NCI-H345 treated with DMSO at 0.1 percent for 48 hours (cell line): ENCODE measurements around the gene CDC14B.

Experiments used
- DNase-seq: peaks from one replicate; lab custom pipeline; 2025; ENCODE audit not compliant: unreplicated experiment; lab: John Stamatoyannopoulos, UW

Gene CDC14B

DNA sequence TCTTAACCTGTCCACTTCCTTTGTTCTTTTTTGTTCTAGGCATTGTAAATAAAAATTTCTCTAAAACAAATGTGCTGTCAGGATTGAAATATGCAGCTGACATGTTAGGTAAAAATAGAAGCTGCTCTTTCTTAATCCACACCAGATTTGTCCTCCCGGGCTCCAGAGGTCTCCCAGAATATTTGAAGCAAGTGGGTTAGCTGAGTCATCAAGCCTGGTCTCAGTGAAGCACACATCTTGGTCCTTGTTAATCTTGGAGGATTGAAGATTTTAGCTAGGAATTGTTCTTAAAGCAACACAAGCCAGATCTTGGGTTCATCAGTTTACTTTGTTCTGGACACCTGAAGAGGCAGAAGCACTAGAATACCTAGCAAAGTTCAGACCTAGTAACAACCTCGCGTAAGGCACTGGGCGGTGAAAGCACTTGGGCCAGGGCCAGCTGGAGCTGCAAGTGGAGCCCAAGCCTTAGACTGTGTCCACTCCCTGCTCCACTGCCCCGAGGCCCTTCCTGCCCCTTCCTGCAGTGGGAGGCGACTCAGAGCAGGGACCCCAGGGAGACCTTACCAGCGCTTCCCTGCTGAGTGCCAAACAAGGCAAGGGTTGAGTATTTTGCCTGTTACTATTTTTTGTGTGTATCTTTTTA lies 133.1 kb downstream of the CDC14B start:
- no peak for DNase-seq

DNA sequence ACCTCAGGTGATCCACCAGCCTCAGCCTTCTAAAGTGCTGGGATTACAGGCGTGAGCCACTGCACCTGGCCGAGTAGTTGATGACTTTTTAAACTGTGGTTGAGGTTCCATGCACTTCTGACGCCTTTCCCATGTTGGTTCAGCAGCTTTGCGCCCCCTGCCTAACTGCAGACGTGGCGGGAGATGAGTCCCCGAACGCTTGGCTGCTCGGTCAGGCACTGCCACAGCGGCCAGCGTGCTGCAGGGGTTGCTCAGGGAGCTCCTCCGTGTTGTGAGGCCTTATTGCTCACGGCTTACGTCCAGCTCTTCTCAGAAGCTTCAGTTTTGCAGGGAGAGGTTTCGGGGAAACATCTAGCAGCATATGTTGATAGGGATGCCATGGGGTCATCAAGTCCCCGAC lies 134.4 kb downstream of the CDC14B start:
- DNase-seq: no peak

DNA sequence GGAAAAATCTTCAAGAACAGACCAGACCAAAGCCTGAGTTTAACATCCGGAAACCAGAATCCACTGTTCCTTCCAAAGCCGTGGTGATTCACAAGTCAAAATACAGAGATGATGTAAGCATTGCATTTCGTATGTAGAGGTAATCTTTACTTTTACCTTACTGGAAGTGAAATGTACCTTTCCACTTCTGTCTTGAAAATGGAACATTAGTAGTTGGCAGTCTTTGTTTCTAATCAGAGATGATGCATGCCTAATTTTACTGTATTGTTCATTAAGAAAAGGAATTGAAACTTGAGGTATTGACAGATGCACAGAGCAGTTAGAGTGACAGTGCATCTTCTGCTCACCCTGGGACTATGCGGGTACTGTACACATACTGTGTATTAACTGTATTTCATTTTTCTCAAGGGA lies 135.1 kb downstream of the CDC14B start:
- no peak for DNase-seq

DNA sequence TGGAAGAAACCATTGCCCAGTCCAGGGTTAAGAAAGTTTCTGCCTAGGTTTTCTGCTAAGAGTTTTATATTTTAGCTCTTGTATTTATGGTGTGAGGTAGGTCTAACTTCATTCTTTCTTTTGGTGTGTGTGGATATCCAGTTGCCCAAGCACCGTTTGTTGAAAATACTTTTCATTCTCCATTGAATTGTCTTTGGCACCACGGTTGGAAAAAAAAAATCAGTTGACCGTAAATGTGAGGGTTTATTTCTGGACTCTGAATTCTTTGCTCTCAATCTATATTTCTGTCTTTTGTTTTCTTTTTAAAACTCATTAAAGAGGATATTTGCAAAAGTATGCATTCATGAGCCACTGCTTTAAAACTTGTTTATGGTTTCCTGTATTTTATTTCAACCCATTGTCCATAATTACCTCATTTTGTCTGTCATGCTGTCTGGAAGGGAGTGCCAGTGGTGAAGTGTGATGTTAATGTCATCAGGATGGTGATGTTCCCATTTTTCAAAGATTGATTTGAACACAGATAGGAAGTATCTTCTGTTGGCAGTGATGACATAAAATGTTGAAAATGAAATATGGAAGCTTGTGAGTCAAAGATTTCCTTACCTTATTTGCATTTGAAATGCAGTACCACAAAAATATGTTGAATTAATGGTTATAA lies 135.8 kb downstream of the CDC14B start:
- no peak for DNase-seq

DNA sequence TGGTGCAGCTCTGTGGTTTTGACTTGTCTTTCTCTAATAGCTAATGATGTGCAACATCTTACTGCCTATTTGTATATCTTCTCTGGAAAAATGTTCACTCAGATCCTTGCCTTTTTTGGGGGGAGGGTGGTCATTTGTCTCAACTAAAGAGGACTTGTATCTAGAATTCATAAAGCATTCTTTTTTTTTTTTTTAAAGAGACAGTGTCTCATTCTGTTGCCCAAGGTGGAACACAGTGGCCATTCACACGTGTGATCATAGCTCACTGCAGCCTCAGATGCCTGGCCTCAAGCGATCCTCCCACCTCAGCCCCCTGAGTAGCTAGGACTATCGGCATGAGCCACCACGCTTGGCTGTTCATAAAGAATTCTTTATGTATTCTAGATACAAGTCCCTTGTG lies 136.4 kb downstream of the CDC14B start:
- no peak for DNase-seq

DNA sequence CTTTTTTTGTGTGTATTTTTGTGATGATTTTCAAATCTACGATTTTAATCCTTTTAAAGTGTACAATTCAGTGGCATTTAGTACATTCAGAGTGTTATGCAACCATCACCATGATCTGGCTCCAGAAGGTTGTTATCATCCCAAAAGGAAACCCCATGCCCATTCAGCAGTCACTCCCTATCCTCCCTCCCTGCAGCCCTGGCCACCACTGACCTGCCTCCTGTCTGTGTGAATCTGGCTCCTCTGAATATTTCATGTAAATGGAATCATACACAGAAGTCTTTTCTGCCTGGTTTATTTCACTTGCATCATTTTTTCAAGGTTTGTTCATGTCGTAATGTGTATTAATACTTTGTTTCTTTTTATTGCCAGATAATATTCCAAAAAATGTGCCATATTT lies 137.2 kb downstream of the CDC14B start:
- no peak for DNase-seq

DNA sequence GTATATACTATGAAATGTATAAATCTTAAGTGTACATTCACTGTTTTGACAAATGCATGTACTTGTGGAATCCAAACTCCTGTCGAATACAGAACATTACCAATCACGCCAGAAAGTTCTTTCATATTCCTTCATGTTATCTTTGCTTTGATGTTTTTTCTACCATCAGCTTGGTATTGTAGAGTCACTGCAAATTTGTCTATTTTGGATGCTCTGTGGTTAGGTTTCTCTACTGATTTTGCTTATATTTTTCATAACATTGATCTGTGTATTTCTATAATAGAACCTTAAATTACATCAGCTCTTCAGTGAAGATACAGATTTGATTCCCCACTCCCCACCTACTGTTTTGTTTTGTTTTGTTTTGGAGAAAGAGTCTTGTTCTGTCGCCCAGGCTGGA lies 138.9 kb downstream of the CDC14B start:
- DNase-seq: no peak

DNA sequence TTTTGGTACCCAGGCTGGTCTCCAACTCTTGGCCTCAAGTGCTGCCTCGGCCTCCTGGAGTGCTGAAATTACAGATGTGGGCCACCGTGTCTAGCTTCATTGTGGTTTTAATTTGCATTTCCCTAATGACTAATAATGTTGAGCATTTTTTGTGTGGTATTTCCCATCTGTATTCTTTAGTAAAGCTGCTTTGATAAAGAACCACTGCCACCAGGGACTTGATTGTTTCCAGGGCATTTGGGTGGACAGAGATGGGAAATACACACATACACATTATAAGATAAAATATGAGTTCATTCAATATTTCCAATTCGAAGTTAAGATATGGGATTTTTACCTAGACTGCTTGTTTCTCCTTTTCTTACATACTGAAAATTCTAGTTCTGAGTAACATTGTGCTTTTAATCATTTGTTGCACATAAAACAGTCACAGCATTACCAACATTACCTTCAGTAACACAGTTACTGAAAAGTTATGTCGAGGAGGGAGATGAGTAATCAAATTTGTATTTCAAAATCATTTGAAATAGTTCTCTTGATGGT lies 140.7 kb downstream of the CDC14B start:
- DNase-seq: no peak

DNA sequence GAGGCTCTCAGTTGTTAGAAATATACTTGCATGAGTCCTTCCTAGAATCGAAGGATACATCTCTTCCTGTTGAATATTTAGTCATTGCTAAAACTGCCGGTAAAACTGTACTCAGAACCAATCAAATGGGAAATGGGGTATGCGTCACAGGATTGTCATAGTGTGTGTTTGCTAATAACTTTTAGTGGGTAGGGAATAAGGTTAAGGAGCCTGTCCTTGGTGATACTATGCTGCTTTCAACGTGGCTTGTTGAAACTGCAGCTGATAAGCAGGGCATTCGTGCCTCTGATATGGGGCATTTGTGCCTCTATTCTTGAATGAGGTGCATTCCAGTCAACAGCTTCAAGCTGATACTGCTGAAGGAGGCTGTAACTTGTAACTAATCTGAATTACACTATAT lies 143.1 kb downstream of the CDC14B start:
- no peak for DNase-seq

DNA sequence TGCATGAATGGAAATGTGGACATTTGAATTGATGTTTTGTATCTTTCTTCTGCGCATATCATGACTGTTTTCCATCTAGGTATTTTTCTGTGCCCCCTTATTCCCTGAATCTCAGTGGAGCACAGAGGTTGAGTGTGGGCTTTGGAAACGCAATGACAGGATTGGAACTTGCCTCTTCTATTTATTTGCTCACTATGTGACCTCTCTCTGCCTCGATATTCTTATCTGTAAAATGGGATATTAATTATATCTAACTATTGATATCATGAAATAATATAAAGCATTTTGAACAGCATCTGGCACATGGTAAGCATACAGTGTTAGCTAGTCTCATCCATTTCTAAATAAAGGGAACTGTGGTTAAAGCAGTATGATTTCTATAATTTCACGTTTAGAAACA lies 143.6 kb downstream of the CDC14B start:
- DNase-seq: no peak

DNA sequence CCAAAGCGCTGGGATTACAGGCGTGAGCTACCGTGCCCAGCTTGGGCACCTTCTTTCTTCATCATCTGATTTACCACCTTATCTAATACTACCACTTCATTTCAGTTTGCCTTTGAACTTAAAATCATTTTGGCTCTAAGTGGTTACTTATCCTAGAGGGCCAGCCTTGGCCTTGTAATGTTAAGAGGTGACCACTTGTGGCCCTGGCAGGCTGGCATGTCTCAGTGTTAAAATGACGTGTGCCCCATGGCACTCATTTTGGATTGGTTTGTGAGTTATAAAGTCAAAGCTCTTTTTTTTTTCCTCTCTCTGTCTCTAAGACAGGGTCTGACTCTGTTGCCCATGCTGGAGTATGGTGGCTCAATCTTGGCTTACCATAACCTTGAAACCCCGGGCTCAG lies 151.9 kb downstream of the CDC14B start:
- no peak for DNase-seq

DNA sequence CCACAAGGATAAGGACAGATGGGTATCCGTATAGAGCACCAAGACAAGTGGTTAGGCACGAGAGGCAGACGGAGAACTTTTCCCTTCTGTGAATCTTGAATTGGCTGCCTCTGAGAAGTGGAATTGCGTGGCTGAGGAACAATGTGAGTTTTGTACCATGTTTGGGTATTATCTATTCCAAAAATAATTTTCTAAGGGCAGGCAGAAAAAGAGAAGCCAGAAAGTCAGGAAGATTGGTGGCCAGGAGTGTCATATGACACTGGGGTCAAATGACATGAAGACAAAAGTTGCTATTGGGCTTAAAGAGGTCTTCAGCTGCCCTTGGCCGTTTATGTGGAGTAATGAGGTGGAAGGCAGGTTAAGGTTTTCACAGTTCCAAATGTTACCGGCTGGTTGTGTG lies 155.2 kb downstream of the CDC14B start:
- no peak for DNase-seq

DNA sequence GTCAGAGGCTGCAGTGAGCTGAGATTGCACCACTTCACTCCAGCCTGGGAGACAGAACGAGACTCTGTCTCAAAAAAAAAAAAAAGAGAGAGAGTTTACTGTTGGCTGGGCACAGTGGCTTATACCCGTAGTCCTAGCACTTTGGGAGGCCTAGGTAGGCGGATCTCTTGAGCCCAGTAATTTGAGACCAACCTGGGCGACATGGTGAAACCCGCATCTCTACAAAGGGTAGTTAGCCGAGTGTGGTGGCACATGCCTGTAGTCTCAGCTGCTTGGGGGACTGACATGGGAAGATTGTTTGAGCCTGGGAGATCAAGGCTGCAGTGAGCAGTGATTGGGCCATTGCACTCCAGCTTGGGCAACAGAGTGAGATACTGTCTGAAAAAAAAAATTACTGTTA lies 157.1 kb downstream of the CDC14B start:
- no peak for DNase-seq

DNA sequence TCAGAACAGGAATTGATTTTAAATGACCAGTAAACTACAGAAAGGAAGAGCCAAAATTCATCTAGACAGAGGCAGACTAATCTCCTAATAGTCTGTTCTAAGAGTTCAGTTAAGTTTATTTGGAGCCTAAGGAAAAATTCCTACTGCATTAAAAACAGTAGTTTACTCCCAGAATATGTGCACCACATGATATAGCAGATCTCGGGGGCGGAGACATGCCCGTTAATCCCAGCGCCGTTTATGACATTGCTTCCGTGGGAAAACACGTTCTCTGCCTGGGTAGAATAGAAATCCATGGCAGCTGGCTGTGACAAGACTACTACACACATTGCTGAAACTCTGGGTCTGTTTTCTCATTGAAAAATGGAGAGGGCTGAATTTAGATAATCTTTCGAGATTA lies 158.3 kb downstream of the CDC14B start:
- no peak for DNase-seq

DNA sequence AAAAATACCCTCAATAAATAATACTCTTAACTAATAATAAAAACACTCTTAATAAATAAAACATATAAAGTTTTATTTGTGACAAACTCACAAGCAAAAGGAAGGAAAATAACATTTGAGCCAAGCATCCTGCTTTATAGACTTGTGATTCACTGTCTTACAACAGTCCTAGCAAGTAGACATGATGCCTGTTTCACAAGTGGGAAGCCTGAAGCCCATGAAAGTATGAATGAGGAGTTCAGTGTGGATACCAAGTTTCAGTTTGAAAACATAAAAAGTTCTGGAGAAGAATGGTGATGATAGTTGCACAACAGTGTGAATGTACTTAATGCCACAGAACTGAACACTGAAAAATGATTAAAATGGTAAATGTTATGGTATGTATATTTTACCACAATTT lies 158.8 kb downstream of the CDC14B start:
- no peak for DNase-seq

DNA sequence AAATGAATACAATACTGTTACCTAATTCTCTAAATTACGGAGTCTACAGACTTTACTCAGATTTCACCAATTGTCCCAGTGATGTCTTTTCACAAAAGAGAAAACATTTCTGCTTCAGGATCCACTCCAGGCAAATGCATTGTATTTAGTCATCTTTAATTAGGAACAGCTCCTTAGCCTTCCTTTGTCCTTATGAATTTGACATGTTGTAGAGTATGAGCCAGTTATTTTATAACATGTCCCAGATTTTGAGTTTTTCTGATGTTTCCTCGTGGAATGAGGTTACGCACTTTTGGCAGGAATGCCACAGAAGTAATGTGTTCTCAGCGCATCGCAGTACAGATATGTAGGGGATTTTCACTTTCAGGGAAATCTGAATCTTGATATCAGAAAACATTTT lies 159.2 kb downstream of the CDC14B start:
- DNase-seq: no peak

DNA sequence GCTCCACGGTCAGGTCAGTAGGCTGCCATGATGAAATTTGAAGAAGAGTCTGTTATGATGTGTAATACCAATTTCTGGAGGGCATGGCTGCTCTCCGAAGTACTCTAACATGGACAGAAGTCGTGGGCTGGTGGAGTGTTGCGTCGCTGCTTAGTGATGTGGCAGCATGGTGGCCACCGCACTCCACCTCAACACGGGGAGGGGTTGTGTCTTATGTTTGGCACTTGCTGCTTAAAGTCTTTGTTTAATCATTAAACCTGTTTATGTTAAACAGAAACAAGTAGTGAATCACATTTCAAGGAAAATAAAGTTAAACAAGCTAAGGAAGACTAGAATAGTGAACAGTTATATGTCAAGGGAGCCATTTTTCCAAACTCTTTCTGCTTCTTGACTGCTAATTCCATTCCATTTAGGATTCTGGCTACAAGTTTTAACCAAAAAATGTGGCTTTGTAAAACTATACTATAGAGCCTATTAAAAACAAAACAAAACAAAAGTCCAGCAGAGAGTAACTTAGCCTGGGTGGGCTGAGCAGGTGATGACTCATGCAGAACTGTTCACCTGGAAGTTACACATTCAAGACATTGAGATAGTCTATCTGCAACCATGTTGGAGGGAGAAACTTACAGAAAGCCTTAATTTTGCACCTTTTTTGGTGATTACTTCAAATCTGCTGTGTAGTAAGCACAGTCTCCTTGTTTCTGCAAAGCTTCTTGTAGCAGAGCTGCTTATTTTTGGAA lies 160.2 kb downstream of the CDC14B start:
- DNase-seq: no peak

DNA sequence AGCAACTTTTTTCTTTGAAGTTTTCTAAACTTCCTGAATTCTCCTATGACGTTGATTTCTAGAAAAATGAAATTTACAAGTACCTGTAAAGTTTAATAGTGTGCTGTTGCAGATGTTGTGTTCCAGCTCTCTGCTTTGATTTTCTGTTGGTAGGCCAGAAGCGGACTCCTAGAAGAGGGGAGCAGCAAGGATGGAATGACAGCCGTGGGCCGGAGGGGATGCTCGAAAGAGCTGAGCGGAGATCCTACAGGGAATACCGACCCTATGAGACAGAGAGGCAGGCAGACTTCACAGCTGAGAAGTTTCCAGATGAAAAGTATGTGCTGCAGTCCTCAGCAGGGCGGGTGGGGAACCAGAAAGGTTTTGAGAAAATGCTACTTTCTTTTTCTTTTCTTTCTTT lies 161.4 kb downstream of the CDC14B start:
- no peak for DNase-seq

DNA sequence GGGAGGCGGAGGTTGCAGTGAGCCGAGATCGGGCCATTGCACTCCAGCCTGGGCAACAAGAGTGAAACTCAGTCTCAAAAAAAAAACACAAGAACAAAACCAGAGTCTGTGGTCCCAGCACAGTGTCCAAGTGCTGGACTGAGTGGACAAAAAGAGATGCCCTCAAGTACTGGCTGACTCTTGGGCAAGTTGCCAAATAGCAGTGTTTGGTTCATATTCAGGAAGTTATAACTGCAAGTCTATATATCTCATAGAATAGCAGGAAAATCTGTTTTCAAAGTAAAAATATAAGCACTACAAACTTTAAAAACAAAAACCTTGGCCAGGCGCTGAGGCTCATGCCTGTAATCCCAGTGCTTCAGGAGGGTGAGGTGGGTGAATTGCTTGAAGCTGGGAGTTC lies 162.4 kb downstream of the CDC14B start:
- DNase-seq: no peak

DNA sequence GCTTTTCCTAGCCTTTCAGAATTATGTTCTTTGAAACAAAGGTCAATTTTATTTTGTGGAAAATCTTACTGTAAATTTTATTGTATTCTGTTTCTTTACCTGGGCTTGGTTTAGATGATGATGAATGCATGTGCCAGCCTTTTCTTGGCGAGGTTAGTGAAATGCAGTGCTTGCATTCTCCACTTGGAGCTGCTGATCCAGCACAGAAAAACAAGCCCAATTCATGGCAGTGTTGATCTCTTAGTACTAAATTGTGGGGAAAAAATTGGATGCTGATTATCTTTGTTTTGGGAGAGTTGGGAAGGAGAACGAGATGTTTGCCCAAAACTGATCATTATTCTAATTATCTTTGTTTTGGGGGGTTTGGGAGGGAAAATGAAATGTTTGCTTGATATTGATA lies 166.0 kb downstream of the CDC14B start:
- no peak for DNase-seq

DNA sequence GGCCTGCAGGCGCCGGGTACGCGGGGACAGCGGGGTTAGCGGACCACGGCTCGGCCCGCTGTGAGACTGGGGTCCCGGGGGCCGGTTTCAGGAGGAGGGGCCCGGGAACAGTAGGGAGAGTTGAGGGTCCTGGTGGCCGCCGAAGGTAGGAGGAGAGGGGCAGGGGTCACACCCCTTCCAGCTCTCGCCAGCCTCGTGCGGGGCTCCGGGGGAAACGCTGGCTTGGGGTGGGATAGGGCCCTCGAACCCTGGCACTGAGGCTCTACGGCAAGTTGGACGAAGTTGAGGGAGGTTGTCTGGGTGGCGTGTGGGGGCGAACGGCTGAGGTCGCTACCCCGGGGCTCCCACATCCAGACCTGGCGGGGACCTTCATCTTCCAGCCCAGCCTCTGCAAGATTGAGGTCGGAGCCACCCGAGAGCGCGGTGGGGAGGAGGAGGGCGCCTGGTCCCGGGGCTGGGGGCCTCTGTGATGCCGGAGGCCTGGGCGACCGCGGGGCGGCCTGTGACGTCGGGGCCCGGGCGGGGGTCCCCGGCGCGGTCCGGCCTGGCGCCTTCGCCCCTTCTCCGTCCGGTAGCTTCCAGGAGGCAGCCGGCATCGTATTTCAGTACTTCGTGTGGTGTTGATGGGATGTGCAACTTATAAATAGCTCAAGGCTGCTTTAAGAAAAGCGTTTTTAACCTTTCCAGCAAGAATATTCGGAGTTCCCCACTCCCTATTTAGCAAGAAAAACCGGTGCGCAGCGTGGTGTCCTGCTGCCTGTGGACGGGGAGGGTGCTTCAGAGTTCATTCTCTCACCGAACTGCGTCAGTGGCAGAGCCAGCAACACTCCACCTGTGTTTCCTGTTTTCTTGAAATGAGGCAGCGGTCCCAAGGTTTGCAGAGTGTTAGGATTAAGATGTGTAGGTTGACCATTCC lies 168.8 kb downstream of the CDC14B start:
- DNase-seq: peak; percentile 38
